Posterior cingulate gyrus (tissue), 11 donors: ENCODE data around the gene NET1.

Source experiments
- DNase-seq, 10 donors: peaks; one replicate each; pipeline versions ENCODE4 v3.0.0 to v3.0.0-alpha.2; 2020 to 2021; ENCODE audit warnings: mixed read lengths in 3 of 10
- intact Hi-C: fragments of 100-400 bp; cut with DNase I; formaldehyde crosslinking; loops from one replicate; pipeline ENCODE4 v1.15.1; 2023

Gene NET1

GRCh38 chr10:5479481-5480161, 67.3 kb downstream of the NET1 start:
- DNase-seq, result peak in 2 of 10 donors; percentile 29 to 55
- intact Hi-C loops, result no loop called here

GRCh38 chr10:5480162-5480941, 68.0 kb downstream of the NET1 start:
- peak in 1 of 10 donors; percentile 50 for DNase-seq
- intact Hi-C loops, result no loop called here

- DNase-seq, result peak in 1 of 10 donors; percentile 66
- intact Hi-C loops, result no loop called here
These were observed 68.8 kb downstream of the NET1 start for GRCh38 chr10:5481121-5481520.

GRCh38 chr10:5482016-5482415, 69.7 kb downstream of the NET1 start:
- DNase-seq, result peak in 1 of 10 donors; percentile 42
- intact Hi-C loops, result no loop called here

DNA sequence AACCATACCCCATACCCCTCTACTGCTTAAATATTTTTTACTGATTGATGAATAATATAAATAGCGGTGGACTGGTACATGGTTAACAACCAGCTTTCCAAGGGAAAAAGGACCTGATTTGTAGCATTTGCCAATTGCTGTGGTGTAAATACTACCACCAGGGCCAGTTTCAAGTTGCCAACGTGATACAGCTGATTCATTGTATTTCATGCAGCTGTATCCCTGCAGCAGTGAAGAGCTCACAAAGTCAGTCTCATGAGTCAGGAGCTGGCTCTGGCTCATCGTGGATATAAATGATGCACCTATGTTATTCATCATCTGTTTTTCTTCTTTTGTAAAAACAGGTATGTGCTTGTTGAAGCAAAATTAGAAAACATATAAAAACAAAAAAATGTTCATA, 71.8 kb downstream of the NET1 start:
- intact Hi-C loops, result no loop called here

DNA sequence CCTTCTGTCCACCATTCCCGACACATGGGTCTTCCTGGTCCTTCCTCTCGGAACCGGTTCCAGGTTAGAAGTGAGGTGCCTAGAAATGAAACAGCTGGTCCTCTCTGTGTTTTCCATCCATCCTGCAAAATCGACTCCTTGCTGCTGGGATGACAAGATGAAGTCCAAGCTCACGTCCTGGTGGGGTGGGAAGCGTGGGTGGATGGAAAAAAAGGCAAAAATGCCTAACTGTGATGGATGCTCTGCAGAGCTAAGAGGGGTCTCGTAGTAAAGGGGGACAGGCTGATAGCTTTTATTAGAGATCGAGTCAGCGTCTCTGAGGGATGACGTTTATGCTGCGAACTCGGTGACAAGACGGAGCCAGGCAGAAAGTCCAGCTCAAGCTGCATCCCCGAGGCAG, 72.9 kb downstream of the NET1 start:
- peak in 1 of 10 donors; percentile 19 for DNase-seq
- intact Hi-C loops, result no loop called here

More for the DNA sequence above, 71.8 kb downstream of the NET1 start:
- no peak for DNase-seq

GRCh38 chr10:5485948-5486852, 73.8 kb downstream of the NET1 start:
- DNase-seq, result peak in 2 of 10 donors; percentile 32 to 45
- intact Hi-C loops, result no loop called here

GRCh38 chr10:5486853-5487235, 74.5 kb downstream of the NET1 start:
- intact Hi-C loops, result no loop called here
- DNase-seq, result peak in 2 of 10 donors; percentile 56 to 71

- intact Hi-C loops, result no loop called here
- peak in 2 of 10 donors; percentile 76 to 77 for DNase-seq
These were observed 76.2 kb downstream of the NET1 start for GRCh38 chr10:5488272-5489161.

DNA sequence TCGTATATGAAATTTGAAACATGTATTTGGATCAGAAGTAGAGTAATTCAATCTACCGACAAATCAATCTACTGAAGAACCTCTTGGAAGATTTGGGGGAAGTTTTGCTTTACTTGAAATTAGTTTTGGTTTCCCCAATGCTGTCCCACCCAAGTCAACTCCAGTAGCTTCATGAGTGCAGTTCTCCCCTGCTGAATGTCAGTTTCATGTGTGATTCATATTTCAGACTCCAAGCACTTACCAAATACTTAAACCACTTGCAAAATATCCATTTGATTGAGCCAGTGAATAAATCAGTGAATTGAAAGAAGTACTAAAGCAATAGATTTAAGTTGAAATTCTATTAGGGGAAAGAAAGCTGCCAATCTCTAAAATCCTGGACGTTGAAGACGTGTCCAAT, 77.7 kb downstream of the NET1 start:
- DNase-seq, result no peak
- intact Hi-C loops, result no loop called here

DNA sequence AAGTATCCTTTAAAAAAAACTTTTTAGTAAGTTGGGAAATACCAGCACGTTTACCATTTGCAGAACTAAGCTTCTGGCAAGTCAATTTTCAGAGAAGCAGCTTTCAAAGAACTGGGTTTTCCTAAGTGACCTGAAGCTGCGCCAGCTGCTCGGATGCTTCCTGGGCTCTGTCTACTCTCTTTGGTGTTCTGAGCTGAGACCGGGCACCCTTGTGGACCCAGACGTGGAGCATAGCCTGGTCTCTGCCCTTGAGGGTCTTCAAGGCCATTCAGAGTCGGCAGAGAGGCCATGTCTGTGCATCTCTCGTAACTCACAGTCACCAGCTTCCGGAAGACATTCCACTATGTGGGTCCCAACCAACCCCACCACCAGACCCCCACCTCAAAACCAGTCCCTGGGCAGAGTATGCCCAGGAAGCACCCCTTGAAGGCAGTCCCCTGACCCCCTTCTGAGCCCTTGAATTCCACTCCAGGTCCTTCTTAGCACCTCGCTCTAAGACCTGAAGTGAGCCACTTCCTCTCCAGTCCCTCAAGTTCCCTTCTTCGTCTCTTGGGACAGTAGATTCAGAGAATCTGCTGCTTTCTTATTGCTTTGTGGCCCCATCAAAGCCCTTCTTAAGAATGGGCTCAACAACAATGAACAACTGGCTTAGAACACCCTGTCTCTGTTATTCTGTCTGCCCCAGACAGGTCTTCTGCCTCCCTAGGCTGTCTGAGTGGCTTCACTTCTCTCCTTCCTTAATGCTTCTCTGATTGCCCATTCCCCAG, 78.5 kb downstream of the NET1 start:
- DNase-seq, result peak in 2 of 10 donors; percentile 28 to 50
- intact Hi-C loops, result no loop called here

DNA sequence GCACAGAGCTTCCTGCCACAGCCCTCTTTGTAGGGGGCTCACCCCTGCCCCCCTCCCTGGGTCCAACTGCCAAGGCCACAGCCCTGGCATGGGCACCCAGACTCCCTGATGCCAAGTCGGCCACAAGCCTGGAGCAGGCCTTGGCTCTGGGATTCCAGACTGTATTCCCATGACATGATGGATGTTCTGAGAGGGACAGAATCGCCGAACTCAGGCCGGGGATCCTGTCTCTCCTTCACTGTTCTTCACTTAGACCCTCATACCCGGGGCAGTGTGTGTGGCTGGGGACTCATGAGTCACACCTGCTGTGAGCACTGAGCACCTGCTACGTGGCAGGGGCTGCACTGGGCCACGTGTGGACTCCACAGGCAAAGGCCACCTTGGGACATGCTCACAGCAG, 79.1 kb downstream of the NET1 start:
- peak in 2 of 10 donors; percentile 34 to 52 for DNase-seq
- intact Hi-C loops, result no loop called here

GRCh38 chr10:5492322-5492855, 80.0 kb downstream of the NET1 start:
- intact Hi-C loops, result no loop called here
- DNase-seq, result peak in 2 of 10 donors; percentile 22 to 71

DNA sequence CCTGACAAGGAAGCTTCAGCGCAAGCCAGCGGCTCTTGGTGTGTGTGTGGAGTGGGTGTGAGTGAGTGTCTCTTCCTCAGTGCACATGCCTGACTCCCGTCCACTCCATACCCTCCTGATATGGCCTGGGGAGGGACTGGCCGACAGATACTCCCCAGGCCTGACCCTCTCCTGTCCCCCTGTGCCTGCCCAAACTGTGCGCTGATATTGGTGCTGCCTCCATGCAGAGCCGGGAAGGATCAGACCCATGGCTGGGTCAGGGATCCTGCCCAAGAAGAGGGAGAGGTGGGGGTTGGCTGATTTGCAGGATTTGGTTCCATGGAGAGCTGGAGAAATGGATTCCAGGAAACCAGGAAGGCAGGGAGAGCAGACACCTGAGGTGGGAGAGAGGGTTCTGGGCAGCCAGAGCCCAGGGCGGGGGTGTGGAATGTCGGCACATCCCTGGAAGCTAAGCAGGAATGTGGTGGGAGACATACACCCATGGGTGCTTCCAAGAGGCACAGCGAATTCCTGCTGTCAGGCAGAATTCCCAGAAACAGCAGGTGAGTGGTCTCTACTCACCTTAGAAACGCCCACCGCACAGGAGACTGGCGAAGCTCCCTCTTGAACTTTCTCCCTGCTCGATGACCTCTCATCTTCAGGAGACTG, 80.7 kb downstream of the NET1 start:
- intact Hi-C loops, result no loop called here
- DNase-seq, result peak in 2 of 10 donors; percentile 51 to 65

DNA sequence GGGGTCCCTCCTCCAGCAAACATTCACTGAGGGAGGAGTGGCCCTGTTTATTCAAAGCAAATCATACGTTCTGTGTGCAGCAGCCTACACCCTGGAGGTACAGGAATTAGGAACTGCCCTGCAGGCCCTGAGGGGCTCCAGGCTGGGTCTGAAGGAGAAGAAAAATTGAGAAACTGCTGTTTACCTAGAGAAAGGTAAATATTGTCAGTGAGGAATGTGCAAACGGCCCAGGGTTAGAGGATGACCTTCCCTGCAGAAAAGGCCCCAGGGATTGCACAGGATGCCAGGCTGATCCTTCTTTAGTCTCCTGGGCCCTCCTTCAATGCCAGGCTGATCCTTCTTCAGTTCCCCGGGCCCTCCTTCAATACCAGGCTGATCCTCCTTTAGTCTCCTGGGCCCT, 81.3 kb downstream of the NET1 start:
- intact Hi-C loops, result no loop called here
- peak in 1 of 10 donors; percentile 22 for DNase-seq

GRCh38 chr10:5494611-5495010, 82.3 kb downstream of the NET1 start:
- peak in 2 of 10 donors; percentile 41 to 43 for DNase-seq
- intact Hi-C loops, result no loop called here

DNA sequence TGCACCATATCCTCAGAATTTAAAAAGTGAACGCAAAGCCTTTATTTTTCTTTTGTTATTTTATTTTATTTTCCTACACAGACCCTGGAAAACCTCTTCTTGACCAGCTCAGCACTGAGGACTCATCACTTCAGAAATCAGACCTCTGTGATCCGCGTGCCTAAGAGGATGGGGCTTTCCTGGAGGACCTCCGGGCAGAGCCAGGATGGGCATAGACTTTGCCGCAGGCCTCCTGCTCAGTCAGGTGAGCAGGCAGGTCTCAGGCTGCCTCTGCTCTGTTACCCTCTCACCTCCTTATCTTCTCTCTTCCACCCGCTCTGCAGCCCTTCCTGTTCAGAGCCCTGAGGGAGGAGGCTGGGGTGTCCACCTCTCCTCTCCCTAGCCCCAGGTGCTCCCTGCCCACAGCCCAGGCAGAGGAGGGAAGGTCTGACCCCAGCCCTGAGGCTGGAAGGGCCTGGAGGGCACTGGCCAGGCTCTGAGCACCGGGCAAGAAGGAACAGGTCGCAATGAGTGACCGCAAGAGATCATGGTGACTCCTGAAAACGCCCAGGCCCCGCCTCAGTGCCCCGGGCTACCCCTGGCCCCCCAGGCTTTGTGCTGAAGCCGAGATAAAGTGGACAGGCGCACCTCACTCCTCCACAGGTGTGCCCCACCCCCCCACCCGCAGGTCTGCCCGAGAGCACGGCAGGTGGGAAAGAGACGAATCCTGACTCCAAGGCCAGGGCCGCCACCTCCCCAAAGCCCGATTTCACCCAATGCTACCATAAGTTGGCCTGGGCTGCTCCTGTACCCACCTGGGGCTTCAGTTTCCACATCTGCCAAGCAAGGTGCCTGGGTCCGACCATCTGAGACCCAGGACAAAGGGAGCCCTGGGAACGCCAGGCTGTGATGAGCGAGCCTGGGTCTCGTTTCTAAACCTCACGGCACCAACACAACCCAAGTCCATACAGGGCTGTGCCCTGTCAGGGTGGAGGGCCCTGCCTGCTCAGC, 84.2 kb downstream of the NET1 start:
- peak in 2 of 10 donors; percentile 63 to 81 for DNase-seq
- intact Hi-C loops, result no loop called here
